GM20431 (cell line): ENCODE data around the gene HS6ST2.
"Not testable (repeated sequence)": the region's sequence is repeated elsewhere in the genome, so short reads cannot be mapped to it uniquely, and the experiment has no call there.

ENCODE experiments used
- in situ Hi-C: fragments of 300-500 bp; cut with MseI, MboI; formaldehyde crosslinking; loops from one replicate; pipeline ENCODE4 v1.15.0; 2020; ENCODE audit warnings: low sequenced_read_pairs; ENCODE audit not compliant: unreplicated experiment

The HS6ST2 gene

GRCh38 chrX:132945055-132945599, 13.3 kb downstream of the HS6ST2 start:
- in situ Hi-C loops, result not testable (repeated sequence)

GRCh38 chrX:132940727-132941327, 17.6 kb downstream of the HS6ST2 start:
- in situ Hi-C loops, result no loop called here

DNA sequence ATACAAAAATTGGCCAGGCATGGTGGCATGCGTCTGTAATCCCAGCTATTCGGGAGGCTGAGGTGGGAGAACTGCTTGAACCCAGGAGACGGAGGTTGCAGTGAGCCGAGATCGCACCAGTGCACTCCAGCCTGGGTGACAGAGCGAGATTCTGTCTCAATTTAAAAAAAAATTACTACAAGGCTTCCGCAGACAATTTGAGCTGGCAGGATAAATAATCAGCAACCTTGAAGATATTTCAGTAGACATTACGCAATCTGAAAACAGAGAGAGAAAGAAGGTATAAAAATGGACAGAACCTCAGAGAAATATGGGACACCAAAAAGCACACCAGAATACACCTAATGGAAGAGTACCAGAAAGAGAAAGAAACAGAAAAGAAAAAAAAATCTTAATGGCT, 25.3 kb downstream of the HS6ST2 start:
- in situ Hi-C loops, result no loop called here

GRCh38 chrX:132924426-132924825, 34.0 kb downstream of the HS6ST2 start:
- in situ Hi-C loops, result no loop called here

GRCh38 chrX:132918523-132918922, 39.9 kb downstream of the HS6ST2 start:
- in situ Hi-C loops, result no loop called here

- in situ Hi-C loops, result no loop called here
These were observed 42.1 kb downstream of the HS6ST2 start for GRCh38 chrX:132916349-132916748.

DNA sequence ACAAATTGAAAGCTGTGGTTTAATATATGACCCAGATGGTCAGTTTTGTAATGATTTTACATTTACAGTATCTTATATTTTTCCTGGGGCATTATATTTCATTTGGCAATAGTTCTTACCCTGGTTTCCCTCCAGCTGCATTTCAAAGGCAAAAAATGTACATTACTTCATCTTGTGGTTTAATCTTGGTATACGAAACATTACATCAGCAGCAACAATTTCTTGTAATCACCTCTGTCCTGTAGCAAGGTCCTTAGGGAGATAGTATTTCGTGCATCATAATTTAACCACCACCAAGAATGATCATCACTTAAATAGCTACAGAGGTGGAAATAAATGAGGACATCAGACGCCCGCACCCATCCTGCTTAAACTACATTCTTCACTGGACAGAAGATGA, 48.8 kb downstream of the HS6ST2 start:
- in situ Hi-C loops, result no loop called here

DNA sequence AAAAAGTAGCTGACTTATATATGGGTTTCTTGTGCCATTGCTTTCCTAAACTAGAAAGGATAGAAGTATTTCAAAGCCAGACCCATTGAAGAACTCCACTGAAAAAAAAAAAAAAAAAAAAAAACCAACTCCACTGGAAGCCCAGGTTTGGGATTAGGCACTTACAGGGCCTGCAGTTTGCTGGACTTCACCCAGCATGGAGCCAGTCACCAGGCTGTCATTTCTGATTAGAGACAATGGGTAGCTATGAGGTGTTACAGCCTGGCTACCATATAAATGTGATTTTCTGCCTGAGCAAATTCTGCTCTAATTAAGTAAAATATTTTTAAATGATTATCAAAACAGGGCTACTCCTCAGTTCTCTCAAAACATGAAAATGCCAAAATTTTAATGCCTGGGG, 49.5 kb downstream of the HS6ST2 start:
- in situ Hi-C loops, result no loop called here

GRCh38 chrX:132900633-132901293, 57.7 kb downstream of the HS6ST2 start:
- in situ Hi-C loops, result no loop called here

- in situ Hi-C loops, result no loop called here
These were observed 70.9 kb downstream of the HS6ST2 start for GRCh38 chrX:132887569-132887968.

- in situ Hi-C loops, result no loop called here
These were observed 75.0 kb downstream of the HS6ST2 start for GRCh38 chrX:132883358-132883915.

DNA sequence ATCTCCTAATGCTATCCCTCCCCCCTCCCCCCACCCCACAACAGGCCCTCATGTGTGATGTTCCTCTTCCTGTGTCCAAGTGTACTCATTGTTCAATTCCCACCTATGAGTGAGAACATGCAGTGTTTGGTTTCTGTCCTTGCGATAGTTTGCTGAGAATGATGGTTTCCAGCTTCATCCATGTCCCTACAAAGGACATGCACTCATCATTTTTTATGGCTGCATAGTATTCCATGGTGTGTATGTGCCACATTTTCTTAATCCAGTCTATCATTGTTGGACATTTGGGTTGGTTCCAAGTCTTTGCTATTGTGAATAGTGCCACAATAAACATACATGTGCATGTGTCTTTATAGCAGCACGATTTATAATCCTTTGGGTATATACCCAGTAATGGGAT, 77.7 kb downstream of the HS6ST2 start:
- in situ Hi-C loops, result not testable (repeated sequence)

- in situ Hi-C loops, result no loop called here
These were observed 80.4 kb downstream of the HS6ST2 start for GRCh38 chrX:132877954-132878536.

DNA sequence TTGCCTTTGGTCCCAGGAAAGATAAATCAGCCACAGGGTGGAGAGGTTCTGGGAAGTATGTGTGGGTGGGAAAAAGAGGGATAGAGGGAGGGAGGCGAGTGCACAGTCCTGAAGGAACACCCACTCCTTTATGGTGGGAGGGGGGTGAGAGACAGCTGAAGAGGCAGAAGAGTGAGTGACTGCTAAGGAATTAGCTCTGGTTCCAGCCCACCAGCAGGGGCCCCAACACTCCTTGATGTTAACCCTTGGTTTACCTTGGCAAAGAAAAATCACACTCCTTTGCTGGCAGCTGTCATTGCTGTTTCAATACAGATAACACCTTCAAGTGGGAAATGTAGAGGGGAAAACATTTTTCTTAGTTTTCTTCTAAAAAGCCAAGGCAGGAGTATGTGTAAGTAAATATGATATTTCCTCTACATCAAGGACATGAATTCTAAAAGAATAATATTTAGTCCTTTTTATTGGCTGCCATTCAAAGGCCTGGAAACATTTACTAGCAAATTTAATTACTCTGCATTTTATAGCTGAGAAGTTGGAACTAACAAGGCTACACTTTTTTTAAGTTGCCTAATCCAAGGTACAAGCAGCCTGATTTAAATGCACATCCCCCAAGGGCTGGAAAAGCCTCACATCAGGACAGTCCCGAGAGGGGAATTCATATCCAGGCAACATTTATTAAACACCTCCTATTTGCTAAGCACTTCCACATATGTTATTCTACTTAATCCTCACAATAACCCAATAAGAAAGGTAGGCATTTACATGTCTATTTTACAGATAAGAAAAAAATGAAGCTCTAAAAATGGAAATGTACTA, 81.7 kb downstream of the HS6ST2 start:
- in situ Hi-C loops, result no loop called here

- in situ Hi-C loops, result no loop called here
These were observed 82.5 kb downstream of the HS6ST2 start for GRCh38 chrX:132875650-132876522.

GRCh38 chrX:132862562-132862961, 95.9 kb downstream of the HS6ST2 start:
- in situ Hi-C loops, result no loop called here

DNA sequence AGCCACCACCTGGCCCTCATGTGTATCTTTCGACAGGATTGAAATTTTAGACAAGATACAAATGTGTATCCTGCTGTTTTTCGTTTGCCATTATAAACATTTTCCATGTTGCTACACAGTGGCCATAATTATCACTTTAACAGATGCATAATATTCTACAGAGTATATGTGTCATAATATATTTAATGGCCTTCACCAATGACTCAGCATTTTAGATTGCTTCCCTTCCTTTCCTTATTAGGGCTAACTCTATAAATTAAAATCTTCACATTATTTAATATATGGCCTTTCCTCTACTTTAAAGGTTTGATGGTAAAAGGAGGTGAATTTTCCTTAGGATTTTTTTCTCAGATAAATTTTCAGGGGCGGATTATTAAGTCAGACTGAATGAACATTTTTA, 97.4 kb downstream of the HS6ST2 start:
- in situ Hi-C loops, result no loop called here

GRCh38 chrX:132860200-132860599, 98.2 kb downstream of the HS6ST2 start:
- in situ Hi-C loops, result no loop called here

- in situ Hi-C loops, result no loop called here
These were observed 100.4 kb downstream of the HS6ST2 start for GRCh38 chrX:132858018-132858417.
